ENCODE measurements around the gene ZNF610.
A peak's percentile ranks its signal among the peaks of the same experiment; 100 is the strongest.
"Not testable (repeated sequence)": the region's sequence is repeated elsewhere in the genome, so short reads cannot be mapped to it uniquely, and the experiment has no call there.

Gene ZNF610

DNA sequence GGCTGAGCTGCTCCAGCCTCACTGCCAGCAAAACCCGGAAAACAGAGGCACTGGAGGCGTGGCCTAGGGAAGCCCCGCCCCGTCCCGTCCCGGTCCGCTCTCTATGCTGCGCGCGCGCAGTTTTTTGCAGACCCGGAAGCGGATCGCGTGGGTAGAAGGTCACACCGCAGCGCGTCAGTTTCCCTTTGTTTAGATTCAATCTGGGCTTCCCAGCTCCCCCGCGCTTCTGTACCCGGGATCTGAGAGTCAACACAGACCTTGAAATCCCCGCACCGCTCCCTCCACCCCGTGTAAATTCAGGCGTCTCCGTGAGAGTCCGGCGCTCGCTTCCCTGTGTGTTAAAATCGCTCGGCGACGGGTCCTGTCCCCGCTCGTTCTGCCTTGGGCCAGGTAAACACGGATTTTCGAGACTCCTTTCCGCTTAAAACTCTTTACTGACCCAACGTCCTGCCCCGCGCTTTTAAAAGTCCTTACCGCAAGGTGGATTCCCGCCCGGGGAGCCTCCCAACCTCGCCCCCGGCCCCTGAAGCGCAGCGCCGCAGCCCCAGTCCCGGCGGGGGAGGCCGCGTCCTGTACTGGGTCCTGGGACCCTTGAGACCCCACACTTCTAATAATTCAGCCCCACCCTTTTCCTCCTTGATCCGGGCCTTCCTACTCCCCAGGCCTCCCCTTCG lies at the start of gene ZNF610:
Gene ZNF610, plus strand, starts transcription at position 127 of the 674 bp plus-strand sequence. CDS start 12,930 bp downstream, outside the sequence.
- peak; percentile 71 for DNase-seq (ENCODE audit: low read depth)

DNA sequence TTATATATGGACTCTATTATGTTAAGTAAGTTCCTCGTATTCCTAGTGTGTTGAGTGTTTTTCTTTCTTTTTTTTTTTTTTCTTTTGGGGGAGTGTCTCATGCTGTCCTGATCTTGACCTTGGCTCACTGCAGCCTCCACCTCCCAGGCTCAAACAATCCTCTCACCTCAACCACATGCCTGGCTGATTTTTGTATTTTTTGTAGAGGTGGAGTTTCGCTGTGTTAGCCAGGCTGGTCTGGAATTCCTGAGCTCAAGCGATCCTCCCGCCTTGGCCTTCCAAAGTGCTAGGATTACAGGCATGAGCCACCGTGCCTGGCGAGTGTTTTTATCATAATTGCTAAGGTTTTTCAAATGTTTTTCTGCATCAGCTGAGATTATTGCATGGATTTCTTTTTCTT lies 49.8 kb upstream of the ZNF610 start:
- DNase-seq (ENCODE audit: low read depth) = no peak

DNA sequence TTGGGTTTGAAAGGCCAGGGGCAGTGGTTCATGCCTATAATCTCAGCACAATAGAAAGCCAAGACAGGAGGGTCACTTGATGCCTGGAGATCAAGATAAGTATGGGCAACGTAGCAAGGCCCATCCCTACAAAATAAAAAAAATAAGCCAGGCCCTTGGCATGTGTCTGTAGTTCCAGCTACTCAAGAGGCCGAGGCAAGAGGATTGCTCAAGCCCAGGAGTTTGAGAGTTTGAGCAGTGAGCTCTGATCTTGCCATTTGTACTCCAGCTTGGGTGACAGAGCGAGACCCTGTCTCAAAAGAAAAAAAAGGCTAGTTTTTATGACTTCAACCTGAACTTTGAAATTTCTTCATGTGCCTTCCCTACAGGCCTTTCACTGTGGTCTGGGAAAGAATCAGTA lies 44.3 kb upstream of the ZNF610 start:
- DNase-seq (ENCODE audit: low read depth) = no peak

DNA sequence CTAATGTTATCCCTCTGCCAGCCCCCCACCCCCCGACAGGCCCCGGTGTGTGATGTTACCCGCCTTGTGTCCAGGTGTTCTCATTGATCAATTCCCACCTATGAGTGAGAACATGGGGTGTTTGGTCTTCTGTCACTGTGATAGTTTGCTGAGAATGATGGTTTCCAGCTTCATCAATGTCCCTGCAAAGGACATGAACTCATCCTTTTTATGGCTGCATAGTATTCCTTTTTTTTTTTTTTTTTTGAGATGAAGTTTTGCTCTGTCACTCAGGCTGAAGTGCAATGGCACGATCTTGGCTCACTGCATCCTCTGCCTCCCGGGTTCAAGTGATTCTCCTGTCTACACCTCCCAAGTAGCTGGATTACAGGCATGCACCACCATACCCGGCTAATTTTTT lies 43.1 kb upstream of the ZNF610 start:
- not testable (repeated sequence) for DNase-seq (ENCODE audit: low read depth)

DNA sequence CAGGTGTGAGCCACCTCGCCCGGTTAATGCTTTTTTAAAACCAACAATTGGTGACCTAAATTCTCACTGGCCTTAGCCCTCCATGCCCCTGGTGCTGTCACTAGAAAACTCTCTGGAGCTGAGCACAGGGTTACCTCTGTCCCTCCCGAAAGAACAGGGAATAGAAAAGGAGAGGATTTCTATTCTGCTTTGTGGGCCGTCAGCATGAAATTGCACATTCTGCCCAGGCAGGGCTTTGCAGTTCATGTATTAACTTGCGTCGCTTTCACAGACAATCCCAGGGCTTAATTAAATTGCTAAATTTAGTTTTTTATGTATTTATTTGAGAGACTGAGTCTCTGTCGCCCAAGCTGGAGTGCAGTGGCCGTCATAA lies 39.7 kb upstream of the ZNF610 start:
- no peak for DNase-seq (ENCODE audit: low read depth)

DNA sequence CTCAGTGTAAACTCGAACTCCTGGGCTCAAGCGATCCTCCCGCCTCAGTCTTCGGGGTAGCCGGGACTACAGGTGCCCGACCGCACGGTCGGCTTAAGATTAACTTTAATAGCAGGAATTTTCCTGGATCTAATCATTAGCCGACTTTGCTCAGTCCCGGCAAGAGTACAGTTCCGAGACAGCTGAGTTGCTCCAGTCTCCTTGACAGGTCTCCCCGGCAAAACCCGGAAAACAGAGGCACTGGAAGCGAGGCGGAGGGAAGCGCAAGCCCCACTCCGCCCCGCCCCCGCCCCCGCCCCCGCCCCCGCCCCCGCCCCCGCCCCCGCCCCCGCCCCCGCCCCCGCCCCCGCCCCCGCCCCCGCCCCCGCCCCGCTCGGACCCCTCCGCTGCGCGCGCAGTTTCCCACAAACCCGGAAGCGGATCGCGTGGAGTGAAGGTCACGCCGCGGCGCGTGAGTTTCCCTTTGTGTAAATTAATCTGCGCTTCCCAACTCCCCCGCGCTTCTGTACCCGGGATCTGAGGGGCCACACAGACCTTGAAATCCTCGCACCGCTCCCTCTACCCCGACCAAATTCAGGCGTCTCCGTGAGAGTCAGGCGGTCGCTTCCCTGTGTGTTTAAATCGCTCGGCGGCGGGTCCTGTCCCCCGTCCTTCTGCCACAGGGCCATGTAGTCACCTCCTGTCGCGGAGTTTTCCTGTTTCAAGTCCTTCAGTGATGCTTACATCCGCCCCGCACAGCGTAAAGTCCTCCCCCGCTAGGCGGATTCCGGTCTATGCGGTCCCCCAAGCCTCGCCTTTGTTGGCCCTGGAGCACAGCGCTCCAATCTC lies 39.1 kb upstream of the ZNF610 start, which contains the start of gene ZNF480:
Gene ZNF480, plus strand, starts transcription at position 397 of the 828 bp plus-strand sequence. CDS start 3,244 bp downstream, outside the sequence.
- DNase-seq (ENCODE audit: low read depth) = peak; percentile 68

DNA sequence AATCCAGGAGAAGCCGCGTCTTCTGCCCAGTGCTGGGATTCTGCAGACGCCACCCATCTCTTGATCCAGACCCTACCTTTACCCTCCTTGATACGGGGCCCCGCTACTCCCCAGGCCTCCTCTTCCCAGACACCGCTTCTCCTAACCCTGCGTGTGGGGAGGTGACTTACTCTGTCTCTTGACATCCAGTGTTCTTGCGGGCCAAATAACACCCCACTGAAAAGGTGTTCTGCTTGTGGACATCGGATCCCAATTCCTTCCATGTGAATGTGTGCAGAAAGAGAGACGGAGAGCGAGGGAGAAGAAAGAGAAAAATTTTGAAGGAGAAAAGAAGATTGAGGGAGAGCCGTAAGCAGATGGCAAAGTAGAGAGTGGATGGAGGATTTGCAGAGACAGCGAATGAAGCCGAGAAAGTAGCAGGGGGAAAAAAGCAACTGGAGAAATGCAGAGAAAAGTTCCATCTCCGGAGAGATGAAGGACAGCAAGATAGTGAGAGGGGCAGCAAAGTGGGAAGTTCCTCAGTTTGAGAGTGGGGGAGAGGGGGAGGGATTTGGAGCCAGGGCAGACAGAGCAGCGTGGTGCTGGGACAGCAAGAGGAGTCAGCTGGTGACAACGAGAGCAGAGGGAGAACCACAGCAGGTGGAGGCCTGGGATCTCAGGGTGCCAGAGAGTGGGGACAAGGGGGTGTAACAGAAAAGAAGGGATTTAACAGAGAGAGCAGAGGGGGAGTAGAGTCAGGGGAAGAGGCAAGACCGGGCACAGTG lies 38.3 kb upstream of the ZNF610 start:
- DNase-seq (ENCODE audit: low read depth) = no peak

DNA sequence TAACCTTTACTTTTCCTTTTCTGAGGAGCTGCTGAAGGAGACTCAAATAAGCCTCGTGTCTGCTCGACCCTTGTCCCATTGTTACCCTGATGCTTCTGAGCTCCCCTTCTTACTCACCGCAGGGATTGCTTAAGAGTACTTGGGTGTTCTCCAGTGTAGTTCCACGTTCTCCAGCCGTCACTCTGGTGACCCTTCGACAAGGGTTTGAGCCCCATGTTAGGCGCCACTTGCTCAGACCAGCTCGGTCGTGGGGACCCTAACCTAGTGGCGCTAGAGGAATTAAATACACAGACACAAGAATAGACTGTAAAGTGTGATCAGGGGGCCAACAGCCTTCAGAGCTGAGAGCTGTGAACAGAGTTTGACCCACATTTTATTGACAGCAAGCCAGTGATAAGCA lies 28.8 kb upstream of the ZNF610 start:
- DNase-seq (ENCODE audit: low read depth) = no peak

DNA sequence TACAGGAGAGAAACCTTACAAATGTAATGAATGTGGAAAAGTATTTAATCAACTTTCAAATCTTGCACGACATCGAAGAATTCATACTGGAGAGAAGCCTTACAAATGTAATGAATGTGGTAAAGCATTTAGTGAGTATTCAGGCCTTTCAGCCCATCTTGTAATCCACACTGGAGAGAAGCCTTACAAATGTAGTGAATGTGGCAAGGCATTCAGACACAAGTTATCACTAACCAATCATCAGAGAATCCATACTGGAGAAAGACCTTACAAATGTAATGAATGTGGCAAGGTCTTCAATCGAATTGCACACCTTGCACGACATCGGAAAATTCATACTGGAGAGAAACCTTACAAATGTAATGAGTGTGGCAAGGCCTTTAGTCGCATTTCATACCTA lies 13.6 kb upstream of the ZNF610 start:
- DNase-seq (ENCODE audit: low read depth) = no peak

DNA sequence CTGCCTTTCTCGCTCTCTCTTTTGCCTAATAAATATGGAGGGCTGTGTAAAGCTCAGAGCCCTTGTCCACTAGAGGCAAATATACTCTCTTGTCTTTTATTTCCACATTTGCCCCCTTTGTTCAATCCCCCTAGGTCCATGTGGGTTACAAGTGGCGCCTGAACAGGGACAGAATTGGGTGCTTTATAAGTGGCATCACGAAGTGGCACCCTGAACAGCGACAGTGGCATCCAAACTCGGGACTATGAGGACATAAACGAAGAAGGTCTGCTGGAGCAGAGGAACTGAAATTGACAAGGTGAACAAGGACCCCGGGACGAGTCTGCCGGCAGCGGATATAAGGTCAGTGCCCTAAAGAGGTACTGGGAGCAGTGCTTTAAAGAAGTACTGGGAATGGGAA lies 4.3 kb upstream of the ZNF610 start:
- DNase-seq (ENCODE audit: low read depth) = no peak

DNA sequence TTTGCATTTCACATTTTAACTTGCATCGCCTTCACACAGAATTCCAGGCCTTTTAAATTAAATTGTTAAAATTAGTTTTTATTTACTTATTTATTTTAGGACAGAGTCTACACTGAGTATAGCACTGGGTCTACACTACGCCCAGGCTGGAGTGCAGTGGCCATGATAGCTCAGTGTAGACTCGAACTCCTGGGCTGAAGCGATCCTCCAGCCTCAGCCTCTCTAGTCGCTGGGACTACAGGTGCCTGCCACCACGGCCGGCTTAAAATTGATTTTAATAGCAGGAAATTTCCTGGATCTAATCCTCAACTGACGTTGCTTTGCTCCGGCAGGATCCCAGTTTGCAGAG lies 301 bp upstream of the ZNF610 start:
- no peak for DNase-seq (ENCODE audit: low read depth)

DNA sequence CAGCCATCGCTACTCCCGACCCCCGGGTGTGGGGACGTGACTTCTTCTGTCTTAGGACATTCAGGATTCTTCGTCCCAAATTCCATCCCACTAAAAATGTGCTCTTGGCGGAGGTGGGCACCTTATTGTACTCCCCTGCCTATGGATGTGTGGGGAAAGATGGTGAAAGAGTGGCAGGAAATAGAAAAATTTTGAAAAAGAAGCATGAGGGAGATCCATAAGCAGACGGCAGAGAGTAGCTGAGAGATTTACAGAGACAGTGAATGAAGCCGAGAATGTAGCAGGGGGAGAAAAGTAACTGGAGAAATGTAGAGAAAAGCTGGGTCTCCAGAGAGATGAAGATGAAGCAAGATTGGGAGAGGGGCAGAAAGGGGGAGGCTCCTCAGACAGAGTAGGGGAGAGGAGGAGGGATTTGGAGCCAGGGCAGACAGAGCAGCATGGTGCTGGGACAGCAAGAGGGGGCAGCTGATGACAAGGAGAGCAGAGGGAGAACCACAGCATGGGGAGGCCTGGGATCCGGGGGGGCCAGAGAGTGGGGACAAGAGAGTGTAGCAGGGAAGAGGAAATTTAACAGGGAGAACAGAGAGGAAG lies 843 bp downstream of the ZNF610 start:
- DNase-seq (ENCODE audit: low read depth) = no peak

DNA sequence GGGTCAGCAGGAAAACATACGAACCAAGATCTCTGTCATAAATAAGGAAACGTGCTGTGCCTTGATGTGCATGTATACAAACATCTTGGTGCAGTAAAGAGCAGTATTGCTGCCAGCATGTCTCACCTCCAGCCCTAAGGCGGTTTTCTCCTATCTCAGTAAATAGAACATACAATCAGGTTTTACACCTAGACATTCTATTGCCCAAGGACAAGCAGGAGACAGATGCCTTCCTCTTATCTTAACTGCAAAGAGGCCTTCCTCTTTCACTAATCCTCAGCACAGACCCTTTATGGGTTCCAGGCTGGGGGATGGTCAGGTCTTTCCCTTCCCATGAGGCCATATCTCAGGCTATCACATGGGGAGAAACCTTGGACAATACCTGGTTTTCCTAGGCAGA lies 3.0 kb downstream of the ZNF610 start:
- DNase-seq (ENCODE audit: low read depth) = not testable (repeated sequence)

DNA sequence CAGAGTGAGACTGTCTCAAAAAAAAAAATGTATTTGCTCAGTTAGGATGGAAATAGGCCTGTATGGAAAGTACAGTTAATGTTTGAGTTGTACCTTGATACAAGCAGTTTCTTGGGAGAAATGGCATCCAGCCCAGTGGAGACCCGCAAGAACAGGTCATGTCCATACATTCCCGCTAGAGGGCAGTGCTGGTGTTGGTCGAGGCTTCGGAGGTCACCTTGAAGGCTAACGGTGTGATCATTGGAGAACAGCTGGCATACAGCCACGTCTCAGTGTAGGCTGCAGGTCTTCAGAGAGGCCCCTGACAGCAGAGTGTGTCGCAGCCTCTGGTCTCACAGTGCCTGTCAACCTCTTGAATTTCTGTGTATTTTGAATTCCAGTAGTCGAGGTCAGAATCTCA lies 7.5 kb downstream of the ZNF610 start:
- peak; percentile 11 for DNase-seq (ENCODE audit: low read depth)

DNA sequence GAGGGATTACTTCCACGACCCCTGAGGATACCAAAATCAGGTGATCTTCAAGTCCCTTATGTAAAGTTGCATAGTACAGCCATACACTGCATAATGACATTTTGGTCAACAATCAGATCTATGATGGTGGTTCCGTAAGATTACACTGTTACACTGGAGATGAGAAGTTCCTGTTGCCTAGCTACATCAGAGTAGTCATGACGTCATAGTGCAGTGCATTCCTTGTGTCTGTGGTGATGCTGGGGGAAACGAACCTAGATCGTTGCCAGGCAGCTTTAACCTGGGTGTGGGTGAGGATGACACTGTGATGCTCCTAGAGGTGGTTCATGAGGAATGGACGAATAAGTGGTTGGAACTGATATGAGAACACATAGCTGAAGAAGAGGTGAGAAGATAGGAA lies 9.1 kb downstream of the ZNF610 start:
- no peak for DNase-seq (ENCODE audit: low read depth)

DNA sequence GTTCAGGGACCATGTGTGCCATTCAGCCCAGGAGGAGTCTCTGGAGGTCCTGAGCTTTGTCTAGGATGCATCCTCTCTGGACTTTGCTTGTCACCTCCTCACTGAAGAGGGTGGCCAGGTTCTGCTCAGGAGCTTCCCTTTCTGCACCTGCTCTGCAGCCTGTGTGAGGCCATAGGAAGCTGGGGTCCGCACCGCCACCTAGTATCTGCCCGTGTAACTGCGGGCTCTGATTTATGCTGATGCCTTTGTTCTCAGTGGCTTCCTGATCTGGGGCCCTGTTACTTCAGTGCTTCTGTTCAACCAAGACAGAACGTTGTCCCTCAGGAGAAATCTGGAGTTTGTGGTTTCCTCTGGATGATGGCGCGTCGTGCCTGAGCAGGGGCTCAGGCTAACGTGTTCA lies 15.5 kb downstream of the ZNF610 start:
- DNase-seq (ENCODE audit: low read depth) = no peak

DNA sequence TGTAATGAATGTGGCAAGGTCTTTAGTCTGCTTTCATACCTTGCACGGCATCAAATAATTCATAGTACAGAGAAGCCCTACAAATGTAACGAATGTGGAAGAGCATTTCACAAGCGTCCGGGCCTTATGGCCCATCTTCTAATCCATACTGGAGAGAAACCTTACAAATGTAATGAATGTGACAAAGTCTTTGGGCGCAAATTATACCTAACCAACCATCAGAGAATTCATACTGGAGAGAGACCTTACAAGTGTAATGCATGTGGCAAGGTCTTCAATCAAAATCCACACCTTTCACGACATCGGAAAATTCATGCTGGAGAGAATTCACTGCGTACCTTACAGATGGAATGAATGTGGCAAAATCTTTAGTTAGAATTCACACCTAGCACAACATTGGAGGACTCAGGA lies 30.4 kb downstream of the ZNF610 start:
- no peak for DNase-seq (ENCODE audit: low read depth)

DNA sequence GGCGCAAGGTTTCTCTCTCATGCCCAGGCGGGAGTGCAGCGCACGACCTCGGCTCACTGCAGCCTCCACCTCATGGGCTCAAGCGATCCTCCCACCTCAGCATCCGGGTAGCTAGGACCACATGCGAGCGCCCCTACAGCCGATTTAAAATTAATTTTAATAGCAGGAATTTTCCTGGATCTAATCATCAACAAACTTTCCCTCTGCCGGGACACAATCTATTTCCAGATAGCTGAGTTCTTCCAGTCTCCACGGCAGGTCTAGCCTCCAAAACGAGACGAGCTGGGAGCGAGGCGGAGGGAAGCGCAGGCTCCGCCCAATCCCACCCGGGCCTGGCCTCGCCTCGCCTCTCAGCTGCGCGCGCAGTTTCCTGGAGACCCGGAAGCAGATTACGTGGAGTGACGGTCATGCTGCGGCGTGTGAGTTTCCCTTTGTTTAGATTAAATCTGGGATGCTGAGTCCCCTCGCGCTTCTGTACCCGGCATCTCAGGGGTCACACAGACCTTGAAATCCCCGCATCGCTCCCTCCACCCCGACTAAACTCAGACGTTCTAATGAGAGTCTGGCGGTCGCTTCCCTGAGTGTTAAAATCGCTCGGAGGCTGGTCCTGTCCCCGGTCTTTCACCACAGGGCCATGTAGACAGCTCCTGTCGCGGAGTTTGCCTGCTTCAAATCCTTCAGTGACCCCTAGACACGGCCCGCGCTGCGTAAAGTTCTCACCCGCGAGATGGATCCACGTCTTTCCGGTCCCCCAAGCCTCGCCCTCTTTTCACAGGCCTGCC lies 33.7 kb downstream of the ZNF610 start, which contains the start of gene ZNF880:
Gene ZNF880, plus strand, starts transcription at position 365 of the 782 bp plus-strand sequence. Its CDS starts 43 bp downstream, at position 408.
- DNase-seq (ENCODE audit: low read depth) = peak; percentile 85

DNA sequence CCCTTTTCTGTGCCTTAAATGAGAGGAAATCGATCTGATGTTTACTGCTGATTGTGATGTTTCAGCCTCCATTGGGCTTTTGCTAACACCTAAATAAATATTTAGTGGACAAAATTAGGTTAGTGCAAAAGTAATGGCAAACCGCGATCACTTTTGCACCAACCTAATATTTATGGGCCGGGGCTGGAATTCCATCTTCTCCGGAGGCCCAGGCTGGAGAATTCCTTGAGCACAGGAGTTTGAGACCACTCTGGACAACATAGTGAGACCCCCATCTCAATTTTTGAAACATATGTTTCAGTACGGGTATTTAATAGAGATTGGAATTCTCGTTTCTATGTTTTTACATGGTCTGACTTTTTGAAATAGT lies 34.3 kb downstream of the ZNF610 start:
- DNase-seq (ENCODE audit: low read depth) = no peak

DNA sequence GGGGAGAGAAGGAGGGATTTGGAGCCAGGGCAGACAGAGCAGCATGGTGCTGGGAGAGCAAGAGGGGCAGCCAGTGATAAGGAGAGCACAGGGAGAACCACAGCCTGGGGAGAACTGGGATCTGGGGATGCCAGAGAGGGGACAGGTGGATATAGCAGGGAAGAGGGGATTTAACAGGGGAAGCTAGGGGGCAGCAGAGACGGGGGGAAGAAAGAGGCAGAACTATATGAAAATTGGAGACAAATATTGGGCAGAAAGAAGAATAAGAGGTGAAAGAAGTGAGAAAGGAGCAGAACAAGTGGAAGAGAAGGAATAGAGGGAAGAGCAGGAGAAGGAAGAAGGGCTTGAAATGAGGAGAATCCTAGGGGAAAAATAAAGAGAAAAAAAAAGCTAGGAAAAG lies 55.1 kb downstream of the ZNF610 start:
- no peak for DNase-seq (ENCODE audit: low read depth)

DNA sequence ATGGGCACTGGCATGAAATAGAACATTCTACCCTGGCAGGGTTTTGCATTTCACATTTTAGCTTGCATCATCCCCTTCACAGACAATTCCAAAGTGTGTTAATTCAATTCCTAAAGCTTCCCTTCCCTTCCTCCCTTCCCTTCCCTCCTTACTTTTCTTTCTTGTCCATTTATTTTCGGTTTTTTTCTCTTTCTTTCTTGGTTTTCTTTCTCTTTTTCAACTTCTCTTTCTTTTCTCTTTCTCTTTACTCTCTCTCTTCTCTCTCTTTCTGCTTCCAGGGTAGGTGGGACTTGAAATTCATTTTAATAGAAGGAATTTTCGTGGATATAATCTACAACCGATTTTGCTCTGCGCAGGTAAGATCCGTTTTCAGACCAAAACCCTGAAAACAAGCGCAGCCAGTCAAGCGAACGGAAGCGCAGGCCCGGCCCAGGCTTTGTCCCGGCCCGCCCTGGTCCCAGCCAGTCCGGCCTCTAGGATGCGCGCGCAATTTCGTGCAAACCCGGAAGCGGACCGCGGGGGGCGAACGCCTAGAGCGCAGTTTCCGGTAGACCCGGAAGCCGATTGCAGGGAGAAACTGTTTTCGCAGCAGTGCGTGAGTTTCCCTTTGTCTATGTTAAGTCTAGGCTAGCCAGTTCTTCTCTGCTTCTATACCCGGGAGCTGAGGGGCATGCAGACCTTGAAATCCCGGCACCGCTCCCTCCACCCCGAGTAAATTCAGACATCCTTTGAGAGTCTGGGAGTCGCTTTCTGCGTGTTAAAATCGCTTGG lies 61.5 kb downstream of the ZNF610 start, which contains the start of gene ZNF528:
Gene ZNF528, plus strand, starts transcription at position 540 of the 771 bp plus-strand sequence. CDS start 4,165 bp downstream, outside the sequence.
- peak; percentile 89 for DNase-seq (ENCODE audit: low read depth)

Measured in stimulated activated CD8-positive, alpha-beta memory T cell treated with anti-CD3 and anti-CD28 coated beads, Interleukin-12 subunit alpha, Interleukin-12 subunit beta, amount 100 ng/mL, for 4 hours (primary cell).